ENCODE results near the gene CBLB.

The CBLB gene

DNA sequence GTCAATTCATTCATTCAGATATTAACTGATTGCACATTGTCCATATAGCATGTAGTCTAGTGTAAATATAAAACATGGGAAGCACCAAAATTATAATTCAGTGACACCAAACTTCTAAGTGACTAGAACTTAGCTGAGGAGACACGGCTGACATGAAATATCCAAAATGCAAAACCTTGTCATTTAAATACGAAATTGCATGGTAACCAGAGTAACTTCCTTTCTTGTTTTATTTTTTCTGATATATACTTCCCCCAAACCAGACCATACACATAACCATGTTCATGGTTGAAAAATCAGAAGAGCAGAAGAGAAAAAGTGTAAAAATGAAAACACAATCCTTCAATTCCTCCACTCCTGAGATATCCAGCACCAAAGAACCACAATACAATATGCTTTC lies 38.0 kb downstream of the CBLB start:
- Histone ChIP-seq H3K27me3 (ENCODE audit: control insufficient read depth, insufficient read depth, low read length) (no peaks in the 10 kb centered on the region), H3K4me1 (ENCODE audit: control insufficient read depth, insufficient read depth, low read length) (peaks cover 14% of the 10 kb centered on the region), H3K4me3 (ENCODE audit: low read depth, low read length) (no peak overlapping the region), H3K9ac (ENCODE audit: low read length) (no peak overlapping the region), H3K9me3 (ENCODE audit: control insufficient read depth, insufficient read depth, low read depth, low read length) (no peaks in the 10 kb centered on the region), H3K27ac (ENCODE audit: low read depth, low read length) (no peak overlapping the region), H3K36me3 (ENCODE audit: control insufficient read depth, insufficient read depth, low read length) (no peaks in the 10 kb centered on the region)

DNA sequence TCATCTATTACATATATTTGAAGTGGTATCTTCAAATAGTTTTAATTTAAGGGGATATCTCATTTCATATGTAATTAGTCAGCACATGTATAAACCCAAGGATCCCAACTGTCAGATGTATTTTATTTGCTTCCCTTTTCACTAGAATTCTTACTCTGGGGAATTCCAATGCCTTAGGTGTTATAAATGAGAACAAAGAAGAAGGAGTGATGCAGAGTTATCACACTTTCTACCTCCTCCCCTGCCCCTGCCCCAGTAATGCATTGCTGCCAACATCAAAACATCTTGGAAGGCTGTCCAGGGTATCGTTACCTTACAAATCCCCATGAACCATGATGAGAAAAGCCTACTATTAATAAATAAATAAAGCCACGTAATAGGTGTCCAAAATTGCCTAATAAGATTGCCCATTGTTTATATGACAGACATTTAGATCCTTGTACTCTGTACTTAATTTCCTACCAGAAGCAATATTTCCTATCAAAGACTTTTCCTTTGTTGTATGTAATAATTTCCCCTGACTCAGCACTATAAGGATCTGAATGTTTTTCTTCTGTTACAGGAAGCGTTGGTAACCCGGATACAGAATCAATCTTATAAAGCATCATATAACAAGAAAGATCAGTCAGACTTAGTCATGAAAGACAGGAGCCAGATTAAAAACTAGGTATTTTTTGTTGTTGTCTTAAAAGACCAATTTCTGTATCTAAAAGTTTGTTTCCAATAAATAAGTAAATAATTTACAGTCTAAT lies 38.8 kb downstream of the CBLB start:
- Histone ChIP-seq H3K9me3 (ENCODE audit: control insufficient read depth, insufficient read depth, low read depth, low read length) (no peaks in the 10 kb centered on the region), H3K27ac (ENCODE audit: low read depth, low read length) (no peak overlapping the region), H3K4me3 (ENCODE audit: low read depth, low read length) (no peak overlapping the region), H3K9ac (ENCODE audit: low read length) (no peak overlapping the region), H3K27me3 (ENCODE audit: control insufficient read depth, insufficient read depth, low read length) (no peaks in the 10 kb centered on the region), H3K36me3 (ENCODE audit: control insufficient read depth, insufficient read depth, low read length) (no peaks in the 10 kb centered on the region), H3K4me1 (ENCODE audit: control insufficient read depth, insufficient read depth, low read length) (peaks cover 14% of the 10 kb centered on the region)

DNA sequence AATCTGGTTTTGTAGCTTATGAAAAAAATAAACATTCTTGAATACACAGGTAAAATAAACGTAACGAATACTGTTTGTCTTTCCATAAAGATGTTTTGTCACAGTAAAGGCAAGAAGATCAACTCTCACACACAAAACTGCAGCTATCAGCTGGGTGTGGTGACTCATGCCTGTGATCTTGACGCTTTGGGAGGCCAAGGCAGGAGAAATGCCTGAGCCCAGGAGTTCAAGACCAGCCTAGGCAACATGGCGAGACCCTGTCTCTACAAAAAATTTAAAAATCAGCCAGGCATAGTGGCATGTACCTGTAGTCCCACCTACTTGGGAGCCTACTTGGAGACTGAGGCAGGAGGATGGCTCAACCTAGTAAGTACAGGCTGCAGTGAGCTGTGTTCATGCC lies 39.6 kb downstream of the CBLB start:
- Histone ChIP-seq H3K36me3 (ENCODE audit: control insufficient read depth, insufficient read depth, low read length) (no peaks in the 10 kb centered on the region), H3K4me3 (ENCODE audit: low read depth, low read length) (no peak overlapping the region), H3K27ac (ENCODE audit: low read depth, low read length) (no peak overlapping the region), H3K9ac (ENCODE audit: low read length) (no peak overlapping the region), H3K9me3 (ENCODE audit: control insufficient read depth, insufficient read depth, low read depth, low read length) (no peaks in the 10 kb centered on the region), H3K4me1 (ENCODE audit: control insufficient read depth, insufficient read depth, low read length) (peaks cover 14% of the 10 kb centered on the region), H3K27me3 (ENCODE audit: control insufficient read depth, insufficient read depth, low read length) (no peaks in the 10 kb centered on the region)

DNA sequence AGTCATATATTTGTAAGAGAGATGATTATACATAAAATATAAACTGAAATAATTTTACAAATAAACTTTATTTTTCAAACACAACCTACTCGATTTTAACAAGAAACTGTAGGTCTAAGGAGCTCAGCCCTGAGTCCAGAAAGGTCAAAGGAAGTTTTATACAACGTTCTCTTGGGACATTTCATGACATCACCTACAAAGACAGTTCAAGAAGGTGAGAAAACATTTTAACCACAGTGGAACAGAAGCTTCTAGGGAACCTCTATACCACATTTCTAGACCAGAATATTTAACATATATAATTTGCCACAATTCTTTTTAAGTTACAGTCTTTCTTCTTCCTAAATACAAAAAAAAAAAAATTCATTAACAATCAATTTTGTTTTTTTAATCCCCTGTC lies 40.1 kb downstream of the CBLB start:
- H3K9me3 ChIP-seq (ENCODE audit: control insufficient read depth, insufficient read depth, low read depth, low read length) = no peaks in the 10 kb centered on the region
- peaks cover 14% of the 10 kb centered on the region for H3K4me1 ChIP-seq (ENCODE audit: control insufficient read depth, insufficient read depth, low read length)
- H3K36me3 ChIP-seq (ENCODE audit: control insufficient read depth, insufficient read depth, low read length) = no peaks in the 10 kb centered on the region
- no peaks in the 10 kb centered on the region for H3K27me3 ChIP-seq (ENCODE audit: control insufficient read depth, insufficient read depth, low read length)
- H3K27ac ChIP-seq (ENCODE audit: low read depth, low read length) = no peak overlapping the region
- no peak overlapping the region for H3K4me3 ChIP-seq (ENCODE audit: low read depth, low read length)
- no peak overlapping the region for H3K9ac ChIP-seq (ENCODE audit: low read length)

DNA sequence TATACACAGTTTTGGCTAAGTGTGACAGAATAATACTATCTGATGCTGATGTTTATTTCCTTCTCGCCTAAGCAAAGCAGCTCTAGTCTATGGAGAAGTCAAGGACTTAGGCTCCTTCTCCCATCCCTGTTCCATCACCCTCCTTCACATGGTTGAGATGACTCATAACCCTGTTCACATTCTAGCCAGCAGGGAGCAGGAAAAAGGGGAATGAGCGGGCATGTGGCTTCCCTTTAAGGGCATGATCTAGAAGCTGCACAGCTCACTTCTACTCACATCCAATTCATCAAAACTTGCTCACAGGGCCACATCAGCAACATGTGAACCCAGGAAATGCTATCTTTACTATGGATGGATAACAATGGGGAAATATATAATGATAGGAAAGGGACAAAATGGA lies 40.9 kb downstream of the CBLB start:
- Histone ChIP-seq H3K4me1 (ENCODE audit: control insufficient read depth, insufficient read depth, low read length) (peaks cover 14% of the 10 kb centered on the region), H3K27me3 (ENCODE audit: control insufficient read depth, insufficient read depth, low read length) (no peaks in the 10 kb centered on the region), H3K27ac (ENCODE audit: low read depth, low read length) (no peak overlapping the region), H3K36me3 (ENCODE audit: control insufficient read depth, insufficient read depth, low read length) (no peaks in the 10 kb centered on the region), H3K9me3 (ENCODE audit: control insufficient read depth, insufficient read depth, low read depth, low read length) (no peaks in the 10 kb centered on the region), H3K4me3 (ENCODE audit: low read depth, low read length) (no peak overlapping the region), H3K9ac (ENCODE audit: low read length) (no peak overlapping the region)

DNA sequence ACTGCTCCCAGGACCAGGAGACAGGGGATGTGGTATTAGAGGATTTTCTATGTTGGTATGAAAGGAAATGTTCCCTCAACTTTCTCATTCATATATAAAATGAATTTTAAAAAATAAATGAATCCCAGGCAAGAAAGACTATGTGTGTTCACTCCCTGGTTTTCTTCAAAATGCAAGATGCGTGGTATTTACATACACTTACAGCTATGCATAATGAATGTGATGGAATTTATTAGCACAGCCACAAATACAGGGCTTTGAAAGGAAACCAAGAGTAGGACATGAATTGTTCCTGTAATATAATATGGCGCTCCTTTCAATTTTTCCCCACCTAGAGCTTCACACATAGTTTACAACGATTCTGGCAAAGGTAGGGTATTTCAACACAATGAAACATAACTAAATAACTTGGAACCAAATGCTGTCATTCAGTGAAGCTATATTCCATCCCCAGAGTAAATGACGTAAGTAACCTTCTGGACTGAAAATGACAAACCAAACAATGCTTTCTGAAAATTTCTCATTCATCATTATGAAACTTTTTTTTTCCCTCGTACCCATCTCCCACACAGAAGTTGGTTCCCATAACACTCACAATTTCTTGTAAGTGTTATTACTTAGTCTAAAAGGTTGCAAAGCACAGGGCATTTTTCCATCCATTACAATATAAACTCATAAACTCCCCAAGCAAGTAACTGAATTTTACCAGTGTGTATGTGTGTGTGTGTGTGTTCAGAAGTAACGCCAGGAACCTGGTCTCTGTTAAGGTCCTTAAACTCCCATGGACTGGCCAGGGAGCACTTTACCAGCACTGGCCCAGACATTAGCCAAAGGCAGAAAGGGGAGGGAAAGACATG lies 41.8 kb downstream of the CBLB start:
- no peaks in the 10 kb centered on the region for H3K9me3 ChIP-seq (ENCODE audit: control insufficient read depth, insufficient read depth, low read depth, low read length)
- no peak overlapping the region for H3K4me3 ChIP-seq (ENCODE audit: low read depth, low read length)
- no peaks in the 10 kb centered on the region for H3K36me3 ChIP-seq (ENCODE audit: control insufficient read depth, insufficient read depth, low read length)
- H3K27me3 ChIP-seq (ENCODE audit: control insufficient read depth, insufficient read depth, low read length) = no peaks in the 10 kb centered on the region
- H3K27ac ChIP-seq (ENCODE audit: low read depth, low read length) = no peak overlapping the region; the same call in 1 of the 2 replicates
- H3K9ac ChIP-seq (ENCODE audit: low read length) = no peak overlapping the region
- H3K4me1 ChIP-seq (ENCODE audit: control insufficient read depth, insufficient read depth, low read length) = peaks cover 14% of the 10 kb centered on the region

DNA sequence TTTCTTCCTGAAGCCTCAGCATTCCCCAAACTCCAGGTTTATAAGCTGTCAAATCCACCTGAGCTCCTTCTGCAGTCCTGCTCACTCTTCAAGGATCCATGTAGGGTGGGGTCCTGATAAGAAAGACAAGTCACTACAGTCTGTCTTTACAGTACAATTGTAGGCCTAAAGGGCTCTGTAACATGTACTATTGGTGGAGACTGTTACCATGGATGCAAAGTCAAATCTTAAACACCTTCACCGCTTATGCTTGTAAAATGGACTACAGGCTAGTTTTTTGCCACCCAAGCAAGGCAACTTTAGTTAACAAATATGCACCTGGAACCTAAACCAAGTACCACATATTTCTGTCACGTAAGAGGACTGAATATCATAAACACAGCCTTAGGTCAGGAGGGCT lies 44.7 kb downstream of the CBLB start:
- Histone ChIP-seq H3K4me1 (ENCODE audit: control insufficient read depth, insufficient read depth, low read length) (peaks cover 14% of the 10 kb centered on the region), H3K36me3 (ENCODE audit: control insufficient read depth, insufficient read depth, low read length) (no peaks in the 10 kb centered on the region), H3K4me3 (ENCODE audit: low read depth, low read length) (no peak overlapping the region), H3K9ac (ENCODE audit: low read length) (no peak overlapping the region), H3K27ac (ENCODE audit: low read depth, low read length) (no peak overlapping the region), H3K27me3 (ENCODE audit: control insufficient read depth, insufficient read depth, low read length) (no peaks in the 10 kb centered on the region), H3K9me3 (ENCODE audit: control insufficient read depth, insufficient read depth, low read depth, low read length) (no peaks in the 10 kb centered on the region)

DNA sequence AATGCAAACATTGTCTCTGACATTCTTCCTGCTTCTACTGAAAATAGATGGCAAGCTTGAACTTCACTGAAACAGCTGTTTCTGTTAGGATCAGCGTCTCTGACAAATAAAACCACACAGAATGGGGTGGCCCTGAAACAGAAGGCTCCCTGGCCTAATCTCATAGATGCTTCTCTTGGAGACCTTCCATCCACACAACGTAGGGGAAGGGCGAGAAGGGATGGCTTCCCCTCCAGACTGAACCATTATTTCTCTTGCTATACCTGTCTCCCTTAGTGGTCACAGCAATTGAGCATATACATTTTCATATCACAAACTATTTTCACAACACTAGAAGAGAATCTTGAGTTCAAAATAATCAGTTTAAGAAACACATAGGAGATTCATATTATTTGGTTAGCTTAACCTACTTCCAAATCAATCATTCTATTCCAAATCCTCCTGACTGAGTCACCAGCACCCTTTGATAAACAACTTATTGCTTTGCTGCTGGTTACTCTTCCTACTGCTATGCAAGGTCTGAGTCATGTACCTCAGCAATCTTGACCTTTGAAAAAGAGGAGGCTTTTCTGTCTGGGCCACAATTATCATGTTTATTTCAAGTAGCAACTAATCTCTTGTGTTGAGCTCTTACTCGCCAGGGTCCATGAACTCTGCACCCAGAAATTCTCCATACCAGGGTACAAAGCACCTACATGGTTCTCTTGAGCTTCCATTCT lies 45.5 kb downstream of the CBLB start:
- H3K36me3 ChIP-seq (ENCODE audit: control insufficient read depth, insufficient read depth, low read length) = no peaks in the 10 kb centered on the region
- no peaks in the 10 kb centered on the region for H3K9me3 ChIP-seq (ENCODE audit: control insufficient read depth, insufficient read depth, low read depth, low read length)
- H3K9ac ChIP-seq (ENCODE audit: low read length) = no peak overlapping the region
- H3K27me3 ChIP-seq (ENCODE audit: control insufficient read depth, insufficient read depth, low read length) = no peaks in the 10 kb centered on the region
- no peak overlapping the region for H3K27ac ChIP-seq (ENCODE audit: low read depth, low read length)
- no peak overlapping the region for H3K4me3 ChIP-seq (ENCODE audit: low read depth, low read length)
- peaks cover 11% of the 10 kb centered on the region for H3K4me1 ChIP-seq (ENCODE audit: control insufficient read depth, insufficient read depth, low read length)

DNA sequence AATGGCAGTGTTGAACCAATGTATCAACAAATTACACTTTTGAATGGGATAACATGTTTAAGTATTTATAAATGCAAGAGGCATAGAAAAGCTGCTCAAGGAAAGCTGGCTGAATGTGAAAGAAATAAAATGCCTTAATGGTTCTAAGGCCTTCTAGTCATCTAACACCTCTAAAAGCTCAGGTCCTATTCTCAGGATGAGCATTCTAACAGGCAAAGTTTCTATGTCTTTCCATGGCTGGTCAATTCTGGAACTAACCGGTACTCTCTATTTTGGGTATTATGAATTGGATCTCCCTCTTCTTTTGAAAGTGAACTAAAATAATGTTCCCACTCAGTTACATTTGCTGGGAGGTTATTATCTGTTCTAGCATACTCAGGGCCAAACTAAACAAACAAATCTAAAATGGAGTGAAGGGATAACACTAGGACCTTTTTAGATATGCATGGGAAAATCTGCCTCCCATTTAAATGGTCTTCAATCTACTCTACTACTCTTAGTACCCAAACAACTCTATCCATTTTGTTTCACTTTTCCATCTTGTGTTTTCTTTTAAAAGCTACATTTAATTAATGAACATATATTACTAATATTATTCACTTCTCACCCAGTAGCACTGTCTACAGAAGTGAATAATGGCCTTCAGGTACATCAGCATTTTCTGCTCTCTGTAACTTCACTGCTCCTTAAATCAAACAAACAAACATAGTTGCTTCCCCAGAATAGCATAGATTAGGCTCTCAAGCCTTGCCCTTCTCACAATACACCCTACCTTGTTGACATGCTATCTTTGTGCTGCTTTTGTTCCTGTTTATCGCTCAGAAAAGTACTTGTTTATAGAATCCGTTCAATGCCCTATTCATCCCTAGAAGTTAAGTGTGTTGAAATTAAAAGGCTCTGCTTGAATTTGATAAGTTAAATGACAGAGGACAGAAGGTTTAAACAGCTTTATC lies 46.4 kb downstream of the CBLB start:
- Histone ChIP-seq H3K27ac (ENCODE audit: low read depth, low read length) (no peak overlapping the region), H3K9ac (ENCODE audit: low read length) (no peak overlapping the region), H3K4me3 (ENCODE audit: low read depth, low read length) (no peak overlapping the region)

DNA sequence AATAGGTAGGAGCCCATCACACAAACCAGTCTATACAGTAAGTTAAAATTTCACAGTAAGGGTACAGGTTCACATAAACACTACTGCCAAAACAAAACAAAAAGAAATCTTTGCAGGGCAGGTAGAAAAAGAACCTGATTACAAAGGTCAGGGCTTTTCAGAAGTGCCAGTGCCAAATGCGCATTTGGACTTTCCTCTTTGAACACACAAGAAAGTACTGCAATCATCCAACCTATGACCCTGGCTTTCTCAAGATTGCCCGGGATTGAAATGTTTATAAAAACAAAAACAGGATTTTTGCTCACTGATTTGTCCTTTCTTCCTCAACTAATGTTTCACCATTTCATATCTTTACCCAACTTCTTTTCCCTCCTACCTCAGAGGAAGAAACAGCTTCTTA lies 47.4 kb downstream of the CBLB start:
- Histone ChIP-seq H3K4me1 (ENCODE audit: control insufficient read depth, insufficient read depth, low read length) (no peaks in the 10 kb centered on the region; the same call in none of the 2 replicates), H3K9ac (ENCODE audit: low read length) (no peak overlapping the region), H3K9me3 (ENCODE audit: control insufficient read depth, insufficient read depth, low read depth, low read length) (no peaks in the 10 kb centered on the region), H3K4me3 (ENCODE audit: low read depth, low read length) (no peak overlapping the region), H3K27ac (ENCODE audit: low read depth, low read length) (no peak overlapping the region), H3K36me3 (ENCODE audit: control insufficient read depth, insufficient read depth, low read length) (no peaks in the 10 kb centered on the region), H3K27me3 (ENCODE audit: control insufficient read depth, insufficient read depth, low read length) (no peaks in the 10 kb centered on the region)

More for the DNA sequence above, 46.4 kb downstream of the CBLB start:
- Histone ChIP-seq H3K9me3 (ENCODE audit: control insufficient read depth, insufficient read depth, low read depth, low read length) (no peaks in the 10 kb centered on the region), H3K36me3 (ENCODE audit: control insufficient read depth, insufficient read depth, low read length) (no peaks in the 10 kb centered on the region), H3K27me3 (ENCODE audit: control insufficient read depth, insufficient read depth, low read length) (no peaks in the 10 kb centered on the region), H3K4me1 (ENCODE audit: control insufficient read depth, insufficient read depth, low read length) (peaks cover 4% of the 10 kb centered on the region)
